ENCODE data around the gene XXYLT1. TPM values are rescaled to one million over a fixed set of nuclear protein-coding genes. Genes with fewer than 3 reads are reported as not detected.

XXYLT1 gene
- total and polyA plus RNA-seq, 2 of the 8 experiments (the other 6 are each of a cell fraction or from before 2014, with no cell fraction given), result 18.9 to 23.8 TPM

GRCh38 chr3:195247086-195247862, 23.7 kb downstream of the XXYLT1 start (continued):
- TF ChIP-seq RNF2 (IDR thresholded peaks at IDR 0.05; ENCODE audit: borderline replicate concordance, low read depth, low read length, missing control alignments, poor library complexity, severe bottlenecking) (no peak), RFX5 (IDR thresholded peaks at IDR 0.05; ENCODE audit: borderline replicate concordance, low read depth, low read length) (no peak), KDM4A (IDR thresholded peaks at IDR 0.05; ENCODE audit: low read depth, low read length, severe bottlenecking) (no peak)
